GM18909 (cell line): ENCODE data around the gene ZNF598.

Source experiments
- ATAC-seq: cut with Tn5 transposase; IDR thresholded peaks from one replicate; pipeline ENCODE4 v1.9.1; 2021; ENCODE audit warnings: mild to moderate bottlenecking; ENCODE audit not compliant: unreplicated experiment, poor library complexity

The ZNF598 gene

GRCh38 chr16:2009791-2010510, at the start of gene ZNF598:
ZNF598 (minus strand) TSS chr16:2009821.
- peak; percentile 82 for ATAC-seq

GRCh38 chr16:2058872-2059271, 49.3 kb upstream of the ZNF598 start:
- ATAC-seq, result no peak

GRCh38 chr16:2058420-2058819, 48.8 kb upstream of the ZNF598 start:
- no peak for ATAC-seq

- no peak for ATAC-seq
Observed at GRCh38 chr16:2057438-2057837, 47.8 kb upstream of the ZNF598 start.

GRCh38 chr16:2056681-2057407, 47.2 kb upstream of the ZNF598 start:
- no peak for ATAC-seq

GRCh38 chr16:2056077-2056476, 46.5 kb upstream of the ZNF598 start:
- ATAC-seq, result no peak

GRCh38 chr16:2054543-2055245, 45.1 kb upstream of the ZNF598 start:
- no peak for ATAC-seq

GRCh38 chr16:2053897-2054296, 44.3 kb upstream of the ZNF598 start:
- ATAC-seq, result no peak

GRCh38 chr16:2053211-2053610, 43.6 kb upstream of the ZNF598 start:
- ATAC-seq, result no peak

GRCh38 chr16:2048116-2048543, 38.5 kb upstream of the ZNF598 start:
- no peak for ATAC-seq

GRCh38 chr16:2047330-2048115, 37.9 kb upstream of the ZNF598 start, which contains the start of the genes NTHL1 and TSC2:
NTHL1 (minus strand) TSS chr16:2047834; CDS start chr16:2047823, 11 bp downstream.
TSC2 (plus strand) TSS chr16:2047985; CDS start chr16:2048616, 631 bp downstream.
- peak; percentile 89 for ATAC-seq

- ATAC-seq, result no peak
Observed at GRCh38 chr16:2046893-2047329, 37.3 kb upstream of the ZNF598 start.

GRCh38 chr16:2045965-2046892, 36.6 kb upstream of the ZNF598 start:
- no peak for ATAC-seq

GRCh38 chr16:2044541-2044940, 34.9 kb upstream of the ZNF598 start:
- no peak for ATAC-seq

- ATAC-seq, result no peak
Observed at GRCh38 chr16:2043667-2044451, 34.2 kb upstream of the ZNF598 start.

GRCh38 chr16:2042986-2043666, 33.5 kb upstream of the ZNF598 start:
- no peak for ATAC-seq

GRCh38 chr16:2042171-2042985, 32.8 kb upstream of the ZNF598 start:
- ATAC-seq, result no peak
